GM12872 (cell line): ENCODE data around the gene NRM.

ENCODE experiments used
- CTCF ChIP-seq: IDR thresholded peaks from 3 replicates; pipeline ENCODE4 v1.5.1; 2011; ENCODE audit warnings: low read depth, mild to moderate bottlenecking, low read length, moderate library complexity; ENCODE audit not compliant: insufficient read depth

NRM gene

GRCh38 chr6:30647242-30648116 lies 43.3 kb downstream of the NRM start:
- TF ChIP-seq CTCF, result no peak

GRCh38 chr6:30646450-30647241 lies 44.1 kb downstream of the NRM start, which contains the start of gene C6orf136:
Gene C6orf136 (plus strand): TSS chr6:30647133. CDS start chr6:30647232, 99 bp downstream.
- TF ChIP-seq CTCF, result no peak

- no peak for TF ChIP-seq CTCF
Observed at GRCh38 chr6:30645989-30646388, 44.8 kb downstream of the NRM start.

- no peak for TF ChIP-seq CTCF
Observed at GRCh38 chr6:30644769-30645168, 46.0 kb downstream of the NRM start.

- TF ChIP-seq CTCF, result no peak
Observed at GRCh38 chr6:30643656-30644055, 47.1 kb downstream of the NRM start.

GRCh38 chr6:30641048-30641447 lies 49.7 kb downstream of the NRM start:
- TF ChIP-seq CTCF, result no peak

GRCh38 chr6:30640481-30640880 lies 50.3 kb downstream of the NRM start:
- no peak for TF ChIP-seq CTCF
